ENCODE results near the gene NLK. TPM values are rescaled to one million over a fixed set of nuclear protein-coding genes. Genes with fewer than 3 reads are reported as not detected.

Gene NLK
- total RNA-seq (10 to 100 TPM in 5 of 6 donors, 1 to 10 TPM in 1; 9.8 to 16.7 (median 14.8) TPM), polyA plus RNA-seq (10 to 100 TPM; 11.6 to 12.2 TPM)

- Histone ChIP-seq H3K4me3 (peak within 1 kb of the TSS; percentile 71 to 97 (median 76)), H3K27ac (peak within 1 kb of the TSS; percentile 76 to 84 (median 80)), H3K9me3 (no peaks in the 10 kb centered on the region), H3K4me1 (peaks cover 9 to 42% (median 24%) of the 10 kb centered on the region in 3 donors), H3K27me3 (no peaks in the 10 kb centered on the region), H3K36me3 (no peaks in the 10 kb centered on the region)
- WGBS, 2 donors: 73 to 82% methylated on average over 1 of the region's 1 CpG
- no peak for DNase-seq
- no peak for FAIRE-seq
- intact Hi-C loops (cut with DNase I): loop anchor here in 1 of 3 donors (10.0 kb wide), 1 partner anchor 182 kb away; no protein-coding TSS in a partner anchor
- no peak for TF ChIP-seq CTCF (IDR thresholded peaks at IDR 0.05)
- no peak for ATAC-seq
Observed at GRCh38 chr17:28042657-28042720, at the start of gene NLK. Gene NLK, plus strand, starts transcription at chr17:28042677. Its CDS starts 197 bp downstream, at chr17:28042874.

- H3K27ac ChIP-seq: no peak overlapping the region
- no peaks in the 10 kb centered on the region for H3K27me3 ChIP-seq
- intact Hi-C loops (cut with DNase I): no loop called here
- ATAC-seq (no peak), DNase-seq (no peak), FAIRE-seq (no peak)
- no peak overlapping the region for H3K4me3 ChIP-seq
- WGBS, 2 donors: 80 to 83% methylated on average over 3 of the region's 3 CpGs
- TF ChIP-seq CTCF (IDR thresholded peaks at IDR 0.05): no peak
- no peaks in the 10 kb centered on the region for H3K9me3 ChIP-seq
- no peaks in the 10 kb centered on the region for H3K4me1 ChIP-seq
- H3K36me3 ChIP-seq: no peaks in the 10 kb centered on the region
Observed at GRCh38 chr17:27993161-27993695, 49.2 kb upstream of the NLK start.

GRCh38 chr17:27993723-27994310, 48.7 kb upstream of the NLK start:
- Histone ChIP-seq H3K4me3 (no peak overlapping the region), H3K4me1 (no peaks in the 10 kb centered on the region), H3K9me3 (no peaks in the 10 kb centered on the region), H3K27ac (no peak overlapping the region), H3K36me3 (no peaks in the 10 kb centered on the region), H3K27me3 (no peaks in the 10 kb centered on the region)
- WGBS, 2 donors: 85 to 89% methylated on average over 7 of the region's 7 CpGs
- FAIRE-seq (no peak), ATAC-seq (no peak), DNase-seq (no peak)
- TF ChIP-seq CTCF (IDR thresholded peaks at IDR 0.05): no peak
- intact Hi-C loops (cut with DNase I): no loop called here

GRCh38 chr17:27994586-27994985, 47.9 kb upstream of the NLK start:
- Histone ChIP-seq H3K27me3 (no peaks in the 10 kb centered on the region), H3K4me1 (no peaks in the 10 kb centered on the region), H3K9me3 (no peaks in the 10 kb centered on the region), H3K27ac (no peak overlapping the region), H3K4me3 (no peak overlapping the region), H3K36me3 (no peaks in the 10 kb centered on the region)
- FAIRE-seq (no peak), ATAC-seq (no peak), DNase-seq (no peak)
- intact Hi-C loops (cut with DNase I): no loop called here
- TF ChIP-seq CTCF (IDR thresholded peaks at IDR 0.05): no peak
- WGBS, 2 donors: 11 to 35% methylated on average over 1 of the region's 1 CpG

- Histone ChIP-seq H3K36me3 (no peaks in the 10 kb centered on the region), H3K4me1 (no peaks in the 10 kb centered on the region), H3K27me3 (no peaks in the 10 kb centered on the region), H3K27ac (no peak overlapping the region), H3K4me3 (no peak overlapping the region), H3K9me3 (no peaks in the 10 kb centered on the region)
- ATAC-seq: no peak
- no peak for DNase-seq
- no peak for TF ChIP-seq CTCF (IDR thresholded peaks at IDR 0.05)
- 4 to 54% methylated on average over 1 of the region's 1 CpG for WGBS, 2 donors
- intact Hi-C loops (cut with DNase I): no loop called here
- FAIRE-seq: no peak
Observed at GRCh38 chr17:27995554-27995953, 46.9 kb upstream of the NLK start.
